Spleen (tissue), 11 donors: ENCODE measurements around the gene GIT1. TPM values are rescaled to one million over a fixed set of nuclear protein-coding genes. Genes with fewer than 3 reads are reported as not detected.
A peak's percentile ranks its signal among the peaks of the same experiment; 100 is the strongest.

Source experiments
- DNase-seq: peaks from one replicate; pipeline ENCODE4 v3.0.0-alpha.2; 2020
- H3K27ac ChIP-seq, 8 donors: fragments of 200-600 bp; sonication (generic) in 7 of 8; 1 replicate in 4 of 8; 2 replicates in 4 of 8; pipeline versions ENCODE4 v1.5.0 to v1.8.0; 2016 to 2021; ENCODE audit warnings: inconsistent platforms in 4 of 8, mild to moderate bottlenecking in 4 of 8, moderate library complexity in 1 of 8
- H3K27me3 ChIP-seq, 7 donors: fragments of 200-600 bp; sonication (generic) in 6 of 7; replicated peaks in 1 of 7; 1 replicate in 4 of 7; 2 replicates in 3 of 7; pipeline versions ENCODE4 v1.5.0 to v1.8.0; 2016 to 2021; ENCODE audit warnings: inconsistent platforms in 3 of 7, mild to moderate bottlenecking in 1 of 7
- H3K36me3 ChIP-seq, 6 donors: fragments of 200-600 bp; sonication (generic) in 5 of 6; 1 replicate in 4 of 6; 2 replicates in 2 of 6; pipeline versions ENCODE4 v1.5.0 to v1.8.0; 2016 to 2021; ENCODE audit warnings: inconsistent platforms in 2 of 6
- H3K4me1 ChIP-seq, 6 donors: fragments of 200-600 bp; sonication (generic) in 5 of 6; 1 replicate in 3 of 6; 2 replicates in 3 of 6; pipeline versions ENCODE4 v1.5.0 to v1.8.0; 2016 to 2021; ENCODE audit warnings: inconsistent platforms in 3 of 6
- H3K4me3 ChIP-seq, 8 donors: fragments of 200-600 bp; sonication (generic) in 7 of 8; 1 replicate in 4 of 8; 2 replicates in 4 of 8; pipeline versions ENCODE4 v1.5.0 to v1.8.0; 2016 to 2021; ENCODE audit warnings: inconsistent platforms in 4 of 8, mild to moderate bottlenecking in 4 of 8, moderate library complexity in 2 of 8
- H3K9me3 ChIP-seq, 8 donors: fragments of 200-600 bp; sonication (generic) in 7 of 8; 1 replicate in 4 of 8; 2 replicates in 4 of 8; pipeline versions ENCODE4 v1.5.0 to v1.8.0; 2016 to 2021; ENCODE audit warnings: inconsistent platforms in 4 of 8
- CTCF ChIP-seq, 11 experiments: fragments of 200-600 bp in 7 of 11; fragments of 450-650 bp in 4 of 11; sonication (generic) in 4 of 11; IDR thresholded peaks in 8 of 11; conservative IDR thresholded peaks in 3 of 11; 1 replicate in 7 of 11; 2 replicates in 4 of 11; pipeline versions ENCODE4 v1.4.0 to v1.8.0; 2016 to 2021; ENCODE audit warnings: antibody characterized with exemption in 11 of 11, inconsistent platforms in 4 of 11, mild to moderate bottlenecking in 1 of 11
- POLR2A ChIP-seq, 3 donors: fragments of 450-650 bp; IDR thresholded peaks; one replicate each; pipeline ENCODE4 v1.5.1; 2017; ENCODE audit warnings: antibody characterized with exemption in 3 of 3, mild to moderate bottlenecking in 1 of 3
- POLR2AphosphoS5 ChIP-seq, 3 donors: sonication (generic); formaldehyde crosslinking; IDR thresholded peaks; one replicate each; pipeline ENCODE4 v1.5.1; 2017; ENCODE audit warnings: antibody characterized with exemption in 3 of 3
- WGBS, 5 donors: extraction: QIAGEN DNeasy Blood & Tissue Kit in 3 of 5; methylation state at CpG; one replicate each; pipeline versions ENCODE4 v1.1.5 to v1.1.7; 2013 to 2018; 5-methylcytosine and 5-hydroxymethylcytosine counted together
- intact Hi-C: fragments of 100-400 bp; cut with DNase I; formaldehyde crosslinking; loops from one replicate; pipeline ENCODE4 v1.15.0; 2023; ENCODE audit warnings: low total_unique reads
- polyA plus RNA-seq, 3 donors: library from polyadenylated mRNA; stranded (reverse); fragments of 200-250 nt; gene quantifications; one replicate each; pipeline ENCODE4 v1.2.1, GENCODE V29; 2013
- total RNA-seq, 7 donors: library from RNA; depleted of rRNA in 3 of 7; stranded (reverse); fragments of >200 nt in 3 of 7; fragmentation: NEBNext Ultra II Directional in 4 of 7; extraction: Animal tissue kit (Norgen Biotek cat#: 25700) in 4 of 7; gene quantifications; one replicate each; pipeline versions ENCODE4 v1.1.0 to v1.2.1, GENCODE V29; 2016 to 2021
- donor health status: healthy with polysubstance abuse.
- donor health status: DM: no; HTN: no; CAD: no; lungs with moderate emphysema.
- donor health status: DM: no; HTN: no; CAD: no.
- donor health status: Bipolar disorder and iron deficiency.
- donor health status: healthy.
- donor health status: DM: no; HTN: no; CAD: no.
- donor health status: DM: yes; HTN: yes; CAD: no.

The GIT1 gene
- total and polyA plus RNA-seq, 10 donors, result 20.4 to 64.7 (median 46.0) TPM

- H3K4me3 ChIP-seq, result no peak overlapping the region
- no peaks in the 10 kb centered on the region for H3K9me3 ChIP-seq
- peaks cover 0 to 31% (median 5%) of the 10 kb centered on the region in 7 donors for H3K27me3 ChIP-seq
- no peaks in the 10 kb centered on the region for H3K36me3 ChIP-seq
- no peak overlapping the region for H3K27ac ChIP-seq
- WGBS, 5 donors, result 86 to 89% (median 88%) methylated on average over 9 to 12 of the region's 12 CpGs
- H3K4me1 ChIP-seq, result peaks cover 21 to 35% (median 29%) of the 10 kb centered on the region in 6 donors
- intact Hi-C loops, result no loop called here
- DNase-seq, result peak; percentile 58
- no peak for TF ChIP-seq CTCF (IDR thresholded peaks at IDR 0.05 in 8 of 11, conservative IDR thresholded peaks at IDR 0.05 in 3 of 11)
- no peak for TF ChIP-seq POLR2A (IDR thresholded peaks at IDR 0.05)
Observed at GRCh38 chr17:29595943-29596774, 6.7 kb upstream of the GIT1 start.

- Histone ChIP-seq H3K4me1 (peaks cover 29 to 43% (median 37%) of the 10 kb centered on the region in 6 donors), H3K36me3 (no peaks in the 10 kb centered on the region), H3K27me3 (peaks cover 0 to 36% (median 5%) of the 10 kb centered on the region in 7 donors), H3K9me3 (no peaks in the 10 kb centered on the region), H3K27ac (no peak overlapping the region), H3K4me3 (no peak overlapping the region)
- no peak for DNase-seq
- WGBS, 5 donors, result 82 to 94% (median 87%) methylated on average over 5 to 7 of the region's 7 CpGs
- intact Hi-C loops, result no loop called here
- TF ChIP-seq POLR2A (IDR thresholded peaks at IDR 0.05) (no peak), POLR2AphosphoS5 (IDR thresholded peaks at IDR 0.05) (no peak), CTCF (IDR thresholded peaks at IDR 0.05 in 8 of 11, conservative IDR thresholded peaks at IDR 0.05 in 3 of 11) (no peak)
Observed at GRCh38 chr17:29595107-29595942, 5.9 kb upstream of the GIT1 start.

GRCh38 chr17:29594519-29595090 lies 5.2 kb upstream of the GIT1 start:
- Histone ChIP-seq H3K27ac (no peak overlapping the region), H3K36me3 (no peaks in the 10 kb centered on the region), H3K4me3 (peak overlapping the region in 1 of 8 donors; percentile 95), H3K4me1 (peaks cover 36 to 50% (median 45%) of the 10 kb centered on the region in 6 donors), H3K9me3 (no peaks in the 10 kb centered on the region), H3K27me3 (peaks cover 0 to 36% (median 5%) of the 10 kb centered on the region in 7 donors)
- no peak for TF ChIP-seq POLR2AphosphoS5 (IDR thresholded peaks at IDR 0.05)
- no peak for TF ChIP-seq POLR2A (IDR thresholded peaks at IDR 0.05)
- no peak for TF ChIP-seq CTCF (IDR thresholded peaks at IDR 0.05 in 8 of 11, conservative IDR thresholded peaks at IDR 0.05 in 3 of 11)
- WGBS, 5 donors, result 80 to 92% (median 85%) methylated on average over 8 to 11 of the region's 11 CpGs
- no peak for DNase-seq
- intact Hi-C loops, result no loop called here
